ENCODE measurements around the gene ATP11A.

The ATP11A gene

GRCh38 chr13:112930192-112930591 is 240.4 kb downstream of the ATP11A start:
- DNase-seq (ENCODE audit: low read depth in 2 of 2): no peak

- DNase-seq (ENCODE audit: low read depth in 2 of 2): no peak
These were observed 241.4 kb downstream of the ATP11A start for GRCh38 chr13:112931028-112931934.

GRCh38 chr13:112932971-112933370 is 243.1 kb downstream of the ATP11A start:
- no peak for DNase-seq (ENCODE audit: low read depth in 2 of 2)

GRCh38 chr13:112933649-112934048 is 243.8 kb downstream of the ATP11A start:
- DNase-seq (ENCODE audit: low read depth in 2 of 2): no peak

- DNase-seq (ENCODE audit: low read depth in 2 of 2): no peak
These were observed 244.2 kb downstream of the ATP11A start for GRCh38 chr13:112934078-112934477.

All from stimulated activated CD8-positive, alpha-beta memory T cell treated with anti-CD3 and anti-CD28 coated beads, Interleukin-2, amount 100 ng/mL, for 48 hours (primary cell).